NCI-H69 (cell line): ENCODE results near the gene THNSL1.
"Not testable (repeated sequence)": the region's sequence is repeated elsewhere in the genome, so short reads cannot be mapped to it uniquely, and the experiment has no call there.

Experiments
- DNase-seq: peaks from one replicate; lab custom pipeline; 2025; lab: John Stamatoyannopoulos, UW

Gene THNSL1, protein sequence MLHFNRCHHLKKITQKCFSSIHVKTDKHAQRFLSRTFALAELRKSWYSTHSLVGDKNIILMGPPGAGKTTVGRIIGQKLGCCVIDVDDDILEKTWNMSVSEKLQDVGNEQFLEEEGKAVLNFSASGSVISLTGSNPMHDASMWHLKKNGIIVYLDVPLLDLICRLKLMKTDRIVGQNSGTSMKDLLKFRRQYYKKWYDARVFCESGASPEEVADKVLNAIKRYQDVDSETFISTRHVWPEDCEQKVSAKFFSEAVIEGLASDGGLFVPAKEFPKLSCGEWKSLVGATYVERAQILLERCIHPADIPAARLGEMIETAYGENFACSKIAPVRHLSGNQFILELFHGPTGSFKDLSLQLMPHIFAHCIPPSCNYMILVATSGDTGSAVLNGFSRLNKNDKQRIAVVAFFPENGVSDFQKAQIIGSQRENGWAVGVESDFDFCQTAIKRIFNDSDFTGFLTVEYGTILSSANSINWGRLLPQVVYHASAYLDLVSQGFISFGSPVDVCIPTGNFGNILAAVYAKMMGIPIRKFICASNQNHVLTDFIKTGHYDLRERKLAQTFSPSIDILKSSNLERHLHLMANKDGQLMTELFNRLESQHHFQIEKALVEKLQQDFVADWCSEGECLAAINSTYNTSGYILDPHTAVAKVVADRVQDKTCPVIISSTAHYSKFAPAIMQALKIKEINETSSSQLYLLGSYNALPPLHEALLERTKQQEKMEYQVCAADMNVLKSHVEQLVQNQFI

GRCh38 chr10:25016376-25017153 is at the start of gene THNSL1:
Gene THNSL1, plus strand, starts transcription at chr10:25016612. Its CDS starts 6,612 bp downstream, at chr10:25023224.
- peak; percentile 97 for DNase-seq

GRCh38 chr10:24966962-24967481 is 49.4 kb upstream of the THNSL1 start:
- no peak for DNase-seq

- DNase-seq, result no peak
Measured at GRCh38 chr10:24968349-24968748, 48.1 kb upstream of the THNSL1 start.

GRCh38 chr10:24968951-24969350 is 47.5 kb upstream of the THNSL1 start:
- DNase-seq, result not testable (repeated sequence)

- no peak for DNase-seq
Measured at GRCh38 chr10:24969841-24970281, 46.6 kb upstream of the THNSL1 start.

GRCh38 chr10:24971374-24971773 is 45.0 kb upstream of the THNSL1 start:
- DNase-seq, result peak; percentile 3

DNA sequence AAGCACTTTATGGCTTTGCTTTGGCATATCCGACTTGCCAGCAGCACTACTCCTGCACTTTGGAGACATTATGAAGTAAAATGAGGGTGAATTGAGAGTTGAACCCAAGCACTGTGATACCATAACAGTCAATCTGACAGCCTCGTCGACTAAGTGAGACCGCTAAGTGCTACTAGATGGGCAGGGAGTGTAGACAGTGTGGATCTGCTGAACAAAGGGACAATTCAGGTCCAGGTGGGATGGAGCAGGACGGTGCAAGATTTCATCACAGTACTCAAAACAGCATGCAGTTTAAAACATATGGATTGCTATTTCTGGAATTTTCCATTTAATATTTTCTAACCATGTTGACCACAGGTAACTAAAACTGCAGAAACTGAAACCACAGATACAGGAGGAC is 43.2 kb upstream of the THNSL1 start:
- DNase-seq, result no peak

DNA sequence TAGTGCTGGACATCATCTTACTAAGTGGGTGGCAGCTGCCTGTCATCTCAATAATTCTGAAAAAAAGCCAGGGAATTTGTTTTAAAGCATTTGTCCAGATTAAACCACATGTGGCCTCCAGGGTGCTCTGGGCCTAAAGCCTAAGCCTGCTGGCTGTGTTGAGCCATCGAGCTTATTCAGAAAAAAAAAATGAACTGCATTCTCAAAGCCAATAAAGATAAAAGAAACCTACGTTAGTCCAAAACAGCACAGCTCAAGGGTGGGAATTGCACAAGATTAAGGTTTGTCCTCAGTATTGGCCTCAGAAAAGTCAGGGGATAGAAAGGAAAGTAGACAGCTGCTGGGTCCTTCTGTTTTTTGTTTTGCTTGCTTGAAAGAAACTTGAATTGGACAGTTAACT is 41.4 kb upstream of the THNSL1 start:
- DNase-seq, result no peak

GRCh38 chr10:24979685-24980084 is 36.7 kb upstream of the THNSL1 start:
- no peak for DNase-seq

DNA sequence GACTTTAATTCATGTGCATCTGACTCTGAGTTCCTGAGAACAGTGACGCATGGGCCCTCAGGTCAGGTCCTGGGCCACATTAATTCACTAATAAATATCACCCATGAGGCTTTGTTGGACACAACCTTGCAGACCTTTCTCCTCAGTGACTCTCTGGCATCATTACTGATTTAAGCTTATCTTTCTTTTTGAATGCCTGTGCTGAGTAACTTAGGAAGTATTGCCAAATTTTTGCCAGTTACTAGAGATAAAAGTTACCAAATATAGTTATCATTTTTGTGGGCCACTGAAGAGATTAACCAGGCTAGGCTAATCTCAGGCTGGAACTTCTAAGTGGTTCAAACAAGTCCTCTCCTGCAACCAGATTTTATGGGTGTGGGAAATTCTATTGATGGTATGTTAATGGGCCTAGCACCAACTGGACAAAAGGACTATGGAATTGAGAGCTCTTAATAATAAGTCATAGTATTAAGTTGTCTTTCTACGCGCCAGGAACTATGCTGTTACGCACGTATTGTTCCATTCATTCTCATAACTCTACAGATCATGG is 35.2 kb upstream of the THNSL1 start:
- DNase-seq, result no peak

DNA sequence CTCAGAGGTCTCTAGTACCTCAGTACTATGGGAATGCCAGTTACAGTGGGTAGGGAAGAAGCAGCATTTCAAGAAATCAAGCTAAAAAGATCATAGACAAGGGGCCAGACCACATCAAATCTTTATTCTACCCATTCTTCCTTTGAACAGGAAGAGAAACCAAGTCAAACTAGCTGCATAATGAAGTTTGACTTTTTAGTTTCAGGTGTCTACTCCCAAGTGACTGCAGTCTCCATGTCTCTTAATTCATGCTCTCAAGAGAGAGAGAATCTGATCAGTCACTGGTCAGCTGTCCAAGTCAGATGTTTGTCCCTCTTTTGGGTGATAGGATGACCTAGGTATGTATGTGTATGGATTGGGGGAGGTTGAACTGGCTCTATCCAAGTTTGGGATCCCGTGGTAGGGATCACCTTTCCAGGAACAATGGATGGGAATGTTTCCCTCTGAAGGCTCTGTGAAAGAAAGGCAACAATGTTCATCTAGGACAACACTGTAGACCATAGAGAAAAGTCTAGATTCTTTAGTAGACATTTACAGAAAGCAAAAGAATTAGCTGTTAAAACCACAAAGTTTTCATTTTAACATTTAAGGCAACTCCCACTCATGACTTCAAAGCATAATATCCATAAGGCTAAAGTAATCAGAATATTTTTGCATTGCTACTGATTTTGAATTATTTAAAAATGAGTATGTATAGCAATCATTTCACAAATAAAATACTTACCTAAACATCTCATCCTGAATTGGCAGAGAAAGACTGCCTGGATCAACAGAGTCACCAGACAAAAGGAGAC is 33.9 kb upstream of the THNSL1 start:
- DNase-seq, result no peak

DNA sequence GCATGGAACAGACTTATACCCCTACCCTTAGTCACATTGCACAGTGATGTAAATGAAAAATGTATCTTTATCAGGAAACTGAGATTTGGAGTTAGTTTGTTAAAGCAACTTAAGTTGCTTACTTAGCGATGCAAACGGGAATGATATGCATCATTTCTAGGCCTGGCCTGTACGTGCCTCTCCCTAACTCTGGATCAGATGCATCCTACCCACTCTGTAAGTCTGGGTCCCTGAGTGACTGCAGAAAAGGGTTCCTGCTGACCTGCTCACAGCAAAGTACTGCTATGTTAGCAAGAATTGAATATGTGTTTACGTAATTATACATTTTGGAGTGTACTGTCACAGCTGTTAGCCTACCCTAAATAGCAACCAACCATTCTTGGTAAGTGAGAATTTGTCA is 33.3 kb upstream of the THNSL1 start:
- no peak for DNase-seq

GRCh38 chr10:24983946-24984345 is 32.5 kb upstream of the THNSL1 start:
- no peak for DNase-seq

GRCh38 chr10:24984906-24985305 is 31.5 kb upstream of the THNSL1 start:
- peak; percentile 1 for DNase-seq

DNA sequence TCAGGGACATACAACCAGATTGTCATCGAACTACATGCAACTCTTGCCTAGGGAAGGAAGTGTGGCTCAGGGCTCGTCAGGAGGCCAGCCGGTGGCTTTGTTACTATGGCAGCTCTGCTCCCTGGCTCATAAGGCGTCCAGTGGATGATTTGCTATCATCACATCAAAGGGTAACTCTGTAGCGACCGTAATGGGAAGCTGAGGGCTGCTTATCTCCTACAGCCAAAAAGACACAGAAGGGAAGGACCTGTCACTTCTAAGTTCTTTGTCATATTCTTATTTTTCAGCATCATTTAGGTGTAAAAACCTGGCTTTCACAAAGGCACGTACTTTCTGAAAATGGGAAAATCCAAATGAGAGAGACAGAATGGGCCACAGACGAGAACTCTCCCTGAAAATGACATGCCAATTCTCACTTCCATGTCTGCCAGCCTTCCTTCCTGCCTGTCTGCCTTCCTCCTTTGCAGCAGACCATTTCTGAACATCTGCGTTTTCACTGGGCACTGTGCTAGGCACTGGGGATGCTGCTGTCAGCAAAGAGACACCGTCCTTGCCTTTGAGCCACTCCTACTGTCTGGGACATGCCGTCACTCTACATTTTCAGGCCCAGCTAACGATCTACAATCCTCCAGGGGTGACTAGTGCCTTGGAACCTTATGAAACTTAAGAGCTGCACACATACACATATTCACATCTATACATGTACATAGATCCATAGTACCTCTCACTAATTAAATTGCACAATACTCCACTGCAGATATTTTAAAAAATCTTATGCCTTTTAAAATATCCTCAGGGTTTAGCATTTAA is 27.4 kb upstream of the THNSL1 start:
- no peak for DNase-seq

- no peak for DNase-seq
Measured at GRCh38 chr10:24989867-24990266, 26.5 kb upstream of the THNSL1 start.

GRCh38 chr10:24991298-24991697 is 25.1 kb upstream of the THNSL1 start:
- no peak for DNase-seq

- no peak for DNase-seq
Measured at GRCh38 chr10:24992512-24993133, 23.8 kb upstream of the THNSL1 start.

- no peak for DNase-seq
Measured at GRCh38 chr10:24993237-24993958, 23.0 kb upstream of the THNSL1 start.
